GM18498 (cell line): ENCODE results near the gene OCSTAMP.

Source experiments
- ATAC-seq: cut with Tn5 transposase; IDR thresholded peaks from one replicate; pipeline ENCODE4 v1.9.1; 2021; ENCODE audit warnings: mild to moderate bottlenecking, moderate library complexity; ENCODE audit not compliant: unreplicated experiment

OCSTAMP gene

GRCh38 chr20:46554828-46555227 is 4.4 kb upstream of the OCSTAMP start:
- ATAC-seq, result no peak

GRCh38 chr20:46553926-46554325 is 3.5 kb upstream of the OCSTAMP start:
- ATAC-seq, result no peak

GRCh38 chr20:46552460-46553420 is 2.3 kb upstream of the OCSTAMP start:
- ATAC-seq, result peak; percentile 66

DNA sequence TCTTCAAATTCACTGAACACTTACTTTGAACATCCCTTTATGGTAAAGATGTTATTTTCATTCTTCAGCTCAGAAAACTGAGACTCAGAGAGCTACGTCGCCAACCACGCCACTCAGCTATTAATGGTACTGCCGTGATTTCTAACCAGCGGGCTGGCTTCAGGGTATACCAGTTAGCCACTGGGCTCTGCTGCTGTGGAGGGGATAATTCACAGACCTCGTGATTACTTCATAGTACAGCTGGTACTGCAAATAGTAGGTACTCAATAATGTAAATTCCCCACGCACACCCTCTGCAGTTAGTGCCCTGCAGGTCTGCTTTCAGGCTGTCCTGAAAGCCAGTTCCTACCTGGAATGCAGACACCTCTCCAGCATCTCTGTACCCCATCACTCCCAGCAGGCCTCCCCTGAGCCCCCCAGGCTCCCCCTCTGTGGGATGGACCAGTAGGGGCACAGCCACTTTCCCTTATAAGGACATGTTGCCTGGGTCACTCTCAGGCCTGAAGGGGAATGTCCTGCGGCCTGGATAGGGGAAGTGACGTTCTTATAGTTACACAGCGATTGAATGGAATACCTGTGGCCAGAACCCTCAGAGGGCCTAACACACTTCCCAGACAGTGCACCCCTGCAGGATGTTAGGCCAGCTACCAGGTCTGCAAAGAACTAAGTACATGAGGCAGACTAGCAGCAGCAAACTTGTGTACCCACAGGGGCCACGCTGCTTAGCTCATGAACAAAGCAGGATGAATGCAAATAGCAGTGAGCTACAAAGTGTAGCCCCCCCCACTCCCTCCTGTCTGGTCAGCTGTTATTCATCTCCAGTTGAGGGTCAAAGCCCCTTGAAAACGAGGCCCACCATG is 1.3 kb upstream of the OCSTAMP start:
- peak; percentile 49 for ATAC-seq

DNA sequence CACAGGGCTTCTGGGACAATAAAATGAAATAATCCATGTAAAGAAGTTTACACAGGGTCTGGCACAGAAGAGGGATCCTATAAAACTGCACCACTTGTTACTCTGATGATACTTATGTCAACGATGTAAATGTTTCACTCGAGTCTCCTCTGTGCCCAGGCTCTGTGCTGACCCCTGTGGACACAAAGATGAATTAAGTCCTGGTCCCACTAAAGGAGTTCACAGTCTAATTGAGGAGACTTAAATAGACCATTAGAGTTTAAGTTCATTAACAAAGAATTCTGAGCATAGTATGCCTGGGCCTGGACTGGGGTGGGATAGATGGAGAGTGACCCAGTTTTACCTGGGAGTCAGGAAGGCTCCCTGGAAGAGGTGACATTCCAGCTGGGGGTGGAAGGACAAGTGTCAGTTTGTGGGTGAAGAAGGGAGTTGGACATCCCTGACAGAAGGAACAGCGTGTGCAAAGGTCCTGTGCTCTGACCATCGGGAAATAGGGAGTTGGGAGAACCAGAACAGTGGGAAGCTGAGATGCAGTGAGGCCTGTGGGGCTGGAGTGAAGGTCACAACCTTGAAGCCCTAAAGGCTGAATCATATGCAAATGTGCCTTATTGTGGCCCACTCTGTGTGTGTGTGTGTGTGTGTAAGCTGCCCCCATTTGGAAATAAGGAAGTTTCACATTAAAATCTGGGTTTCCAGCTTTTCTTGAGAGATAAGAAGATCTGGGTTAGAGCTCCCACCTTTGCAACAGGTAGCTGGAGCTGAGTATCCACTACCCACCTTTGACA is 1.1 kb downstream of the OCSTAMP start:
- ATAC-seq, result no peak

DNA sequence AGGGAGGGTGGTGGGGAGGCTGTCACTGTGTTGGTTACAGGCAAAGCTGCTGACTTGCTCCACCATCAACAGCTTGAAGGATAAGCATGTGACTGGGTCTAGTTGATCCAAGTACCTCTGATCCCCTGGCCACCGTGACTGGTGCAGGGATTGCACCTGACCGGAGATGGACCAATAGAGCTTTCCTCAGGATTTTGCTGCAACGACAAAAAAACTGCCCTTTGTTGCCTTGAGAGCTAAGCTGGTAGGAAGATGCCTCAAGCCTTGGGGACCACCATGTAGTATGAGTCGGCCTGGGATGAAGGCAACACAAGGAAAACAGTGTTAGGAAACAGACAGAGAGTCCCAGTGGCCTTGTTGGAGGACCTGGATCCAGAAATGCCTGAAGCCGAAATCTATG is 1.8 kb downstream of the OCSTAMP start:
- no peak for ATAC-seq

DNA sequence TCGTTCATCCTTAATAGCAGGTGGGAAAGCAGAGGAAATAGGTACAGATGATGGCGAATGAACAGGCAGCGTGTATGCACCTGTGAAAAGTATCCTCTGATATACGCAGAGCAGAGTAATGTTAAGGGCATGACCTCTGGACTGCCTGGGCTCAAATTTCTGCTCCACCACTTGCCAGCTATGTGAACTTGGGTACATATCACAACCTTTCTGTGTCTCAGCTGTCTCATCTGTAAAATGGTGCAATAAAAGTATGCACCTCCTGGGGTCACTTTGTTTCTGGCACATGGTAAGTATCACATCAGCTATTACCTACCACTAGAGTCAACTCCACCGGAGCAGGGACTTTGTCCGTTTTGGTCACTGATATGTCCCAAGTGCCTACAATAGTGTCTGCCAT is 2.5 kb downstream of the OCSTAMP start:
- no peak for ATAC-seq

- no peak for ATAC-seq
Observed at GRCh38 chr20:46546936-46547335, 3.5 kb downstream of the OCSTAMP start.

DNA sequence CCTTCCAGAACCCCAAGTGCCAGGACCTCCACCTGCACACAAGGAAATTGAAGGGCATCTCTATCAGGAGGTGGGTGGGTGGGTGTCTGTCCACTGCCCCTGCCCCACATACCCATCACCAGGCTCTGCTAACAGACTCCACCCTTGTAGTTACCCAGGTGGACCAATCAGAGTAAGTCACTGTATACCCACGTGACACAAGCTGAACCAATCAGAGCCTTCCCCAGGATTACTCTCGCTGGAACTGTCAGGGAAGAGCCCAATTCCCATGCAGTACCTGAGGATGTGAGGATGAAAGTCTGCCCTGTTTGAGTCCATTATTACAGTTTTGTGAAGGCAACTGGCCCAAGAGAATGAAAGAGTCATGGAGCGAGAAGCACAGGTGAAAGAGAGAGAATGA is 4.2 kb downstream of the OCSTAMP start:
- no peak for ATAC-seq

DNA sequence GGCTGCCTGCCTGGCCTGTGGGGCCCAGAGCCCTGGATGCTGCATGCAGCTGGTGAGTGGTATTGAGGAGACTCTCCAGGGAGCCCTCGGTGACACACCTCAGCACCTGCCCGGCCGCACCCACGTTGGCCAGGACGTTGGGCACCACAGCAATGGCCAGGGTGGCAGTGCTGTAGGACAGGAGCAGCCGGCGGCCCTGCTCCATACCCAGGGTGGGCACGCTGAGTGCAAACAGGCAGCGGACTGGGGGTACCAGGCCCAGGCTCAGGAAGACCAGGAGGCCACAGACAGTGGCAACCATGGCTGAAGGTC is 4.7 kb downstream of the OCSTAMP start:
- ATAC-seq, result no peak

- peak; percentile 54 for ATAC-seq
Observed at GRCh38 chr20:46545077-46545826, 5.2 kb downstream of the OCSTAMP start.

GRCh38 chr20:46544576-46544975 is 5.9 kb downstream of the OCSTAMP start:
- ATAC-seq, result no peak

DNA sequence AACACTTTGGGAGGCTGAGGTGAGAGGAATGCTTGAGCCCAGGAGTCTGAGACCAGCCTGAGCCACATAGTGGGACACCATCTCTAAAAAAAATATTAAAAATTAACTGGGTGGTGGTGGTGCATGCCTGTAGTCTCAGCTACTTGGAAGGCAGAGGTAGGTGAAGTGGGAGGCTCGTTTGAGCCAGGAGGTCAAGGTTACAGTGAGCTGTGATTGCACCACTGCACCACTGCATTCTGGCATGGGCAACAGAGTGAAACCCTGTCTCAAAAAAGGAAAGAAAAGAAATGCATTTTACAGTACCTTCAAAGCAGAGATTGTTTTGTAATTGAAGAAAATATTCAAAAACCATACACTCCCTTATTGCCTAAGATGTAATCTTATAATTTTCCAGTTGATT is 6.5 kb downstream of the OCSTAMP start:
- ATAC-seq, result no peak

GRCh38 chr20:46543033-46543432 is 7.4 kb downstream of the OCSTAMP start:
- ATAC-seq, result no peak

GRCh38 chr20:46541229-46541935 is 9.1 kb downstream of the OCSTAMP start:
- no peak for ATAC-seq

DNA sequence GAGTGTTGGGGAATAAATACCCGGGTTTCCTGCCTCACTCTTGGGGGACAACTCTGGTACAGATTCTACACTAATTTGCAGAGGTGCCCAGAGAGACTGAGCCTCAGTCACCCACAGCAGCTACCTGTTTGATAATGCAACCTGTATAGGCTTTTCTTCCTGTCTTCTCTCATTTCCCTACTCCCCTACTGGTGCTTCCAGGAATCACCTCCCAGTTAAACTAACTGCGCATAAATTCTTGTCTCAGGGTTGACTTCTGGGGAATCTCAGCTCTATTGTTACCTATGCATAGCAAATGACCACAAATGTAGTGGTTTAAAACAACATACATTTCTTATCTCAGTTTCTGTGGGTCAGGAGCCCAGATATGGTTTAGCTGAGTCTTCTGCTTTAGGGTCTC is 11.3 kb downstream of the OCSTAMP start:
- ATAC-seq, result no peak

GRCh38 chr20:46530640-46531039 is 19.8 kb downstream of the OCSTAMP start:
- ATAC-seq, result no peak

- ATAC-seq, result no peak
Observed at GRCh38 chr20:46523696-46524328, 26.6 kb downstream of the OCSTAMP start.

- no peak for ATAC-seq
Observed at GRCh38 chr20:46523108-46523507, 27.3 kb downstream of the OCSTAMP start.
